ENCODE results near the gene SF3A1.

- TF ChIP-seq CTCF (IDR thresholded peaks at IDR 0.05; ENCODE audit: extremely low read depth in 1 of 2, insufficient read depth in 1 of 2, low read depth in 1 of 2, low read length in 2 of 2) = no peak
- TF ChIP-seq MAX (IDR thresholded peaks at IDR 0.05; ENCODE audit: insufficient read depth, insufficient read length) = no peak
- no peak for TF ChIP-seq POLR2A (IDR thresholded peaks at IDR 0.05; ENCODE audit: low read depth, low read length)
Observed at GRCh38 chr22:30382340-30382739, 25.6 kb upstream of the SF3A1 start.
